PC-9 (cell line): Measurements from ENCODE around the gene DYNLT2B. TPM values are rescaled to one million over a fixed set of nuclear protein-coding genes. Genes with fewer than 3 reads are reported as not detected.

ENCODE experiments used
- BruUV-seq: library from RNA; stranded (reverse); fragments of 400-500 nt; replicated peaks from 2 replicates; lab custom pipeline; 2021; lab: Mats Ljungman, UMichigan
- CTCF ChIA-PET: fragments of 300-600 bp; sonication (Branson Sonifier 250); formaldehyde crosslinking; loops from one replicate; lab custom pipeline; 2022; ENCODE audit warnings: antibody characterized with exemption; lab: Charles Lee
- POLR2A ChIA-PET: fragments of 300-600 bp; sonication (Branson Sonifier 250); formaldehyde crosslinking; loops from one replicate; lab custom pipeline; 2022; ENCODE audit warnings: antibody characterized with exemption; ENCODE audit not compliant: unreplicated experiment; lab: Charles Lee
- DNase-seq, 2 experiments: peaks; one replicate each; pipeline versions ENCODE4 v3.0.0 to v3.0.0-alpha.2; 2015 to 2022; ENCODE audit warnings: mixed read lengths in 1 of 2
- H2AFZ ChIP-seq: fragments of 200-600 bp; sonication (generic); 2 replicates; pipeline ENCODE4 v1.8.1; 2017; ENCODE audit warnings: antibody characterized with exemption
- H3F3A ChIP-seq: fragments of 200-600 bp; sonication (generic); 2 replicates; pipeline ENCODE4 v1.8.1; 2017; ENCODE audit warnings: antibody characterized with exemption, mild to moderate bottlenecking, low read depth; ENCODE audit not compliant: insufficient read depth
- H3K27ac ChIP-seq: fragments of 200-600 bp; sonication (generic); 2 replicates; pipeline ENCODE4 v1.6.1; 2016; ENCODE audit warnings: mixed run types
- H3K27me3 ChIP-seq: fragments of 200-600 bp; sonication (generic); 2 replicates; pipeline ENCODE4 v1.6.1; 2016; ENCODE audit warnings: low read depth, mixed run types; ENCODE audit not compliant: insufficient read depth
- H3K36me3 ChIP-seq: fragments of 200-600 bp; sonication (generic); 2 replicates; pipeline ENCODE4 v1.6.1; 2016; ENCODE audit warnings: low read depth, mixed run types
- H3K4me1 ChIP-seq: fragments of 200-600 bp; sonication (generic); replicated peaks from 2 replicates; pipeline ENCODE4 v1.6.1; 2016; ENCODE audit warnings: mixed run types; ENCODE audit not compliant: insufficient read depth
- H3K4me2 ChIP-seq: fragments of 200-600 bp; sonication (generic); 2 replicates; pipeline ENCODE4 v1.6.1; 2017; ENCODE audit warnings: mixed run types
- H3K4me3 ChIP-seq: fragments of 200-600 bp; sonication (generic); 2 replicates; pipeline ENCODE4 v1.6.1; 2016; ENCODE audit warnings: mixed run types
- H3K79me2 ChIP-seq: fragments of 200-600 bp; sonication (generic); 2 replicates; pipeline ENCODE4 v1.6.1; 2017; ENCODE audit warnings: low read depth, mixed run types
- H3K9me2 ChIP-seq: fragments of 200-600 bp; sonication (generic); 2 replicates; pipeline ENCODE4 v1.8.1; 2017; ENCODE audit warnings: mild to moderate bottlenecking; ENCODE audit not compliant: insufficient read depth
- H3K9me3 ChIP-seq: fragments of 200-600 bp; sonication (generic); 2 replicates; pipeline ENCODE4 v1.8.1; 2016; ENCODE audit warnings: low read depth; ENCODE audit not compliant: insufficient read depth
- H4K20me1 ChIP-seq: fragments of 200-600 bp; sonication (generic); 2 replicates; pipeline ENCODE4 v1.8.1; 2017; ENCODE audit not compliant: insufficient read depth
- EZH2 ChIP-seq: fragments of 200-600 bp; sonication (generic); IDR thresholded peaks from 2 replicates; pipeline ENCODE4 v1.8.0; 2017; ENCODE audit warnings: antibody characterized with exemption, low read depth
- intact Hi-C: fragments of 100-400 bp; cut with micrococcal nuclease; formaldehyde crosslinking; loops from one replicate; pipeline ENCODE4 v1.10.0; 2022; ENCODE audit not compliant: unreplicated experiment
- total RNA-seq: library from RNA; stranded (reverse); gene quantifications from 2 replicates; pipeline ENCODE4 v1.2.3, GENCODE V29; 2021
- TF ChIP-seq, protein P1 (sequence below): fragments of 200-600 bp; sonication (generic); conservative IDR thresholded peaks from 2 replicates; pipeline ENCODE4 v1.6.1; 2017; ENCODE audit warnings: mixed run types, antibody characterized with exemption, mild to moderate bottlenecking, moderate library complexity

Gene DYNLT2B
- total RNA-seq, 1 experiment from 2014 or later = 5.3 TPM

DNA sequence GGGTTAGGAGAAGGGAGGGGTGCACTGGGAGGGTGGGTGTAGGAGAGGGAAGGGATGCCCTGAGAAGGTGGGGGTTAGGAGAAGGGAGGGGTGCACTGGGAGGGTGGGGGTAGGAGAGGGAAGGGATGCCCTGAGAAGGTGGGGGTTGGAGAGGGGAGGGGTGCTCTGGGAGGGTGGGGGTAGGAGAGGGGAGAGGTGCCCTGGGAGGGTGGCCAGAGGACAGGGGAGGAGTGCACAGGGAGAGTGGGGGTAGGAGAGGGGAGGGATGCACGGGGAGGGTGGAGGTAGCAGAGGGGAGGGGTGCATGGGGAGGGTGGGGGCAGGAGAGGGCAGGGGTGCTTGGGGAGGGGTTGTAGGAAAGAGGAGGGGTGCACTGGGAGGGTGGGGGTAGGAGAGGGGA is 16.9 kb upstream of the DYNLT2B start:
- no peaks in the 10 kb centered on the region for H3K27me3 ChIP-seq
- TF ChIP-seq, protein P1, sequence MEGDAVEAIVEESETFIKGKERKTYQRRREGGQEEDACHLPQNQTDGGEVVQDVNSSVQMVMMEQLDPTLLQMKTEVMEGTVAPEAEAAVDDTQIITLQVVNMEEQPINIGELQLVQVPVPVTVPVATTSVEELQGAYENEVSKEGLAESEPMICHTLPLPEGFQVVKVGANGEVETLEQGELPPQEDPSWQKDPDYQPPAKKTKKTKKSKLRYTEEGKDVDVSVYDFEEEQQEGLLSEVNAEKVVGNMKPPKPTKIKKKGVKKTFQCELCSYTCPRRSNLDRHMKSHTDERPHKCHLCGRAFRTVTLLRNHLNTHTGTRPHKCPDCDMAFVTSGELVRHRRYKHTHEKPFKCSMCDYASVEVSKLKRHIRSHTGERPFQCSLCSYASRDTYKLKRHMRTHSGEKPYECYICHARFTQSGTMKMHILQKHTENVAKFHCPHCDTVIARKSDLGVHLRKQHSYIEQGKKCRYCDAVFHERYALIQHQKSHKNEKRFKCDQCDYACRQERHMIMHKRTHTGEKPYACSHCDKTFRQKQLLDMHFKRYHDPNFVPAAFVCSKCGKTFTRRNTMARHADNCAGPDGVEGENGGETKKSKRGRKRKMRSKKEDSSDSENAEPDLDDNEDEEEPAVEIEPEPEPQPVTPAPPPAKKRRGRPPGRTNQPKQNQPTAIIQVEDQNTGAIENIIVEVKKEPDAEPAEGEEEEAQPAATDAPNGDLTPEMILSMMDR = no peak
- TF ChIP-seq EZH2 = no peak
- DNase-seq = no peak
- POLR2A ChIA-PET = no interaction called here
- no peak overlapping the region for H3K4me2 ChIP-seq
- H3K4me3 ChIP-seq = no peak overlapping the region
- H3K4me1 ChIP-seq = peaks cover 37% of the 10 kb centered on the region
- peaks cover 31% of the 10 kb centered on the region for H4K20me1 ChIP-seq
- peaks cover 58% of the 10 kb centered on the region for H3F3A ChIP-seq
- no peaks in the 10 kb centered on the region for H3K9me2 ChIP-seq
- no TSS peak for BruUV-seq
- H3K36me3 ChIP-seq = peaks cover 25% of the 10 kb centered on the region
- no peak overlapping the region for H2AFZ ChIP-seq
- no peaks in the 10 kb centered on the region for H3K9me3 ChIP-seq
- intact Hi-C loops = loop anchor here (5.0 kb wide), 3 partner anchors 83 to 198 kb away; partner anchors contain the start of gene SLC51A
- H3K27ac ChIP-seq = no peak overlapping the region
- peaks cover 84% of the 10 kb centered on the region for H3K79me2 ChIP-seq
- CTCF ChIA-PET = no interaction called here

DNA sequence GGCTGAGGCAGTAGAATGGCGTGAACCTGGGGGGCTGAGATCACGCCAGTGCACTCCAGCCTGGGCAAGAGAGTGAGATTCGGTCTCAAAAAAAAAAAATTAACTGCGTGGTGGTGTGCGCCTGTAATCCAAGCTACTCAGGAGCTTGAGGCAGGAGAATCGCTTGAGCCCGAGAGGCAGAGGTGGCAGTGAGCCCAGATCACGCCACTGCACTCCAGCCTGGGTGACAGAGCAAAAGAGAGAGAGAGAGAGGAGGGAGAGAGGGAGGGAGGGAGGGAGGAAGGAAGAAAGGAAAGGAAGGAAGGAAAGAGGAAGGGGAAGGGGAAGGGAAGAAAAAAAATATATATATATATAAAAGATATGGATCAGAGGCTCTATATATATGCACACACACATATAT is 14.1 kb upstream of the DYNLT2B start:
- Histone ChIP-seq H3K27me3 (no peaks in the 10 kb centered on the region), H3F3A (peaks cover 45% of the 10 kb centered on the region), H3K79me2 (peaks cover 81% of the 10 kb centered on the region), H4K20me1 (peaks cover 45% of the 10 kb centered on the region), H3K27ac (no peak overlapping the region), H3K9me2 (no peaks in the 10 kb centered on the region), H3K36me3 (peaks cover 40% of the 10 kb centered on the region), H3K9me3 (no peaks in the 10 kb centered on the region), H3K4me1 (peaks cover 22% of the 10 kb centered on the region), H2AFZ (no peak overlapping the region), H3K4me3 (no peak overlapping the region), H3K4me2 (no peak overlapping the region)
- CTCF ChIA-PET = no interaction called here
- no TSS peak for BruUV-seq
- TF ChIP-seq, protein P1 = no peak
- no peak for TF ChIP-seq EZH2
- intact Hi-C loops = no loop called here
- DNase-seq = no peak
- POLR2A ChIA-PET = no interaction called here

DNA sequence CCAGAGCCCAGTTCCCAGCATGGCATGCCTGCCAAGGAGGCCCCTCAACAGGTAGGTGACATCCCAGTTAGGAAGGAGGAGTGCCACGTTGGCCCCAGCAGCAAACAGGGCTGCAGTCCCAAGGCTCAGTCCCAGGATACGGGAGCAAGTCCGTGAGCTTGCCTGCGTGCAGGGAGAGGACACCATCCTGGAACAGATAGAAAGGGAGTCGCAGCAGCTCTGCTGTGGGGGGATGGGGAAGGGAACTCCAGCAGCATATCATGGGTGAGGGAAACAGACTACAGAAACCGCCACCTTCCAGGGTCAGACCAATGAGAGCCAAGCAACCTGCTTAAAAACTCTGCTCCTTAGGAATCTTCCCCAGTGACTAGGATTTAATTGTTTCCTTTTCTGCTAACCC is 9.4 kb upstream of the DYNLT2B start:
- ChIA-PET POLR2A (no interaction called here), CTCF (no interaction called here)
- Histone ChIP-seq H4K20me1 (peaks cover 33% of the 10 kb centered on the region), H3K79me2 (peaks cover 42% of the 10 kb centered on the region), H2AFZ (no peak overlapping the region), H3F3A (peaks cover 21% of the 10 kb centered on the region), H3K9me2 (no peaks in the 10 kb centered on the region), H3K36me3 (peaks cover 46% of the 10 kb centered on the region), H3K4me1 (no peaks in the 10 kb centered on the region), H3K4me3 (no peak overlapping the region), H3K4me2 (no peak overlapping the region), H3K27ac (no peak overlapping the region), H3K27me3 (no peaks in the 10 kb centered on the region), H3K9me3 (no peaks in the 10 kb centered on the region)
- BruUV-seq = no TSS peak
- DNase-seq = no peak
- intact Hi-C loops = no loop called here
- TF ChIP-seq, protein P1 = no peak
- TF ChIP-seq EZH2 = no peak
